K562 (cell line): ENCODE data around the gene EML3. TPM values are rescaled to one million over a fixed set of nuclear protein-coding genes. Genes with fewer than 3 reads are reported as not detected.

ENCODE experiments used
- CREM ChIP-seq: IDR thresholded peaks from 2 replicates; pipeline ENCODE4 v1.6.1; 2014; ENCODE audit warnings: antibody characterized with exemption, low read depth
- DPF2 ChIP-seq: fragments of 450-650 bp; IDR thresholded peaks from 2 replicates; pipeline ENCODE4 v1.6.1; 2016
- HDAC2 ChIP-seq: fragments of 450-650 bp; IDR thresholded peaks from 2 replicates; pipeline ENCODE4 v1.6.1; 2016; ENCODE audit warnings: mild to moderate bottlenecking
- MGA ChIP-seq: fragments of 450-650 bp; IDR thresholded peaks from 2 replicates; pipeline ENCODE4 v1.6.1; 2016; ENCODE audit warnings: mild to moderate bottlenecking, moderate library complexity
- MXD1 ChIP-seq: fragments of 250-450 bp; sonication (Bioruptor Pico); IDR thresholded peaks from 2 replicates; pipeline ENCODE4 v1.8.0; 2021; ENCODE audit warnings: borderline replicate concordance, mild to moderate bottlenecking, moderate library complexity; ENCODE audit not compliant: poor library complexity, severe bottlenecking
- PHF20 ChIP-seq: fragments of 450-650 bp; IDR thresholded peaks from 2 replicates; pipeline ENCODE4 v1.6.1; 2018; ENCODE audit not compliant: partially characterized antibody
- POLR2B ChIP-seq: fragments of 450-650 bp; IDR thresholded peaks from 2 replicates; pipeline ENCODE4 v1.6.1; 2018; ENCODE audit warnings: low read depth; ENCODE audit not compliant: partially characterized antibody
- POLR2G ChIP-seq: fragments of 200-400 bp; formaldehyde crosslinking; IDR thresholded peaks from 2 replicates; pipeline ENCODE4 v1.6.1; 2017; ENCODE audit warnings: low read depth, mild to moderate bottlenecking, antibody characterized with exemption, low read length, moderate library complexity
- SIN3B ChIP-seq: fragments of 450-650 bp; IDR thresholded peaks from 2 replicates; pipeline ENCODE4 v1.6.1; 2017; ENCODE audit warnings: low read depth, mild to moderate bottlenecking, moderate library complexity
- SMAD1 ChIP-seq: fragments of 150-350 bp; IDR thresholded peaks from 2 replicates; pipeline ENCODE4 v1.6.1; 2014; ENCODE audit warnings: low read length, low read depth; ENCODE audit not compliant: partially characterized antibody
- TGIF2 ChIP-seq: sonication (generic); formaldehyde crosslinking; IDR thresholded peaks from 2 replicates; pipeline ENCODE4 v1.8.1; 2022; ENCODE audit warnings: mild to moderate bottlenecking, missing genetic modification reagents, moderate library complexity
- XRCC5 ChIP-seq: fragments of 200-400 bp; formaldehyde crosslinking; IDR thresholded peaks from 2 replicates; pipeline ENCODE4 v1.6.1; 2017; ENCODE audit warnings: low read depth, mild to moderate bottlenecking, low read length
- ZEB2 ChIP-seq: fragments of 450-650 bp; IDR thresholded peaks from 2 replicates; pipeline ENCODE4 v1.6.1; 2016
- ZNF655 ChIP-seq: fragments of 250-450 bp; sonication (Bioruptor Pico); IDR thresholded peaks from 2 replicates; pipeline ENCODE4 v1.5.0; 2021
- ZSCAN32 ChIP-seq: fragments of 450-650 bp; formaldehyde crosslinking; IDR thresholded peaks from 2 replicates; pipeline ENCODE4 v1.4.0; 2020; ENCODE audit warnings: mild to moderate bottlenecking, moderate library complexity
- polyA plus RNA-seq, 8 experiments: library from polyadenylated mRNA; depleted of rRNA in 4 of 8; stranded (reverse) in 5 of 8; unstranded in 3 of 8; fragments of >200 nt; fragmentation: Nextera tagmentation in 2 of 8; fragmentation: Illumina TruSeq in 1 of 8; extraction: Ambion mirVana in 2 of 8; extraction: Trizol in 1 of 8; gene quantifications; 2 replicates each; pipeline versions ENCODE4 v1.2.1 to v1.2.3, GENCODE V29; 2011 to 2014; ENCODE audit warnings: inconsistent platforms in 1 of 8, missing spikeins in 1 of 8
- total RNA-seq, 7 experiments: library from RNA; depleted of rRNA in 6 of 7; stranded (reverse); fragments of >200 nt in 6 of 7; fragmentation: Illumina TruSeq in 2 of 7; extraction: Trizol in 2 of 7; gene quantifications; 2 replicates each; pipeline versions ENCODE4 v1.2.1 to v1.2.3, GENCODE V29; 2011 to 2021; ENCODE audit warnings: low replicate concordance in 1 of 7

Gene EML3
- total and polyA plus RNA-seq, 9 of the 15 experiments (the other 6 are each of a cell fraction or from before 2014, with no cell fraction given): 0.32 to 90.5 (median 26.4) TPM

GRCh38 chr11:62621567-62622470 is 9.2 kb upstream of the EML3 start, which contains the start of gene B3GAT3 (continued):
- TF ChIP-seq MGA (peak; percentile 92), POLR2G (peak; percentile 93), PHF20 (peak; percentile 86), ZNF655 (CRISPR knock-in tag) (no peak), CREM (peak; percentile 98), ZSCAN32 (CRISPR knock-in tag) (no peak), TGIF2 (peak; percentile 99), POLR2B (peak; percentile 78), XRCC5 (peak; percentile 63; the same call in 1 of the 2 replicates), SIN3B (peak; percentile 35; the same call in 1 of the 2 replicates), SMAD1 (no peak), MXD1 (peak; percentile 89), DPF2 (peak; percentile 48), HDAC2 (peak; percentile 82), ZEB2 (peak; percentile 56; the same call in 1 of the 2 replicates)
